Cardiac fibroblast (primary cell): Measurements from ENCODE around the gene ELL.

Experiments used
- DNase-seq, 2 donors: peaks; one replicate each; pipeline versions ENCODE4 v3.0.0 to v3.0.0-alpha.2; 2010; ENCODE audit warnings: low read depth in 2 of 2
- H3K4me3 ChIP-seq, 2 donors: replicated peaks in 1 of 2; 1 replicate in 1 of 2; 2 replicates in 1 of 2; pipeline ENCODE4 v1.5.1; 2011; ENCODE audit warnings: low read depth in 2 of 2, low read length in 2 of 2, mild to moderate bottlenecking in 2 of 2, moderate library complexity in 1 of 2
- TF ChIP-seq, protein P1 (sequence below): IDR thresholded peaks from one replicate; pipeline ENCODE4 v1.5.1; 2011; ENCODE audit warnings: low read depth, mild to moderate bottlenecking, low read length, inconsistent platforms

ELL gene

DNA sequence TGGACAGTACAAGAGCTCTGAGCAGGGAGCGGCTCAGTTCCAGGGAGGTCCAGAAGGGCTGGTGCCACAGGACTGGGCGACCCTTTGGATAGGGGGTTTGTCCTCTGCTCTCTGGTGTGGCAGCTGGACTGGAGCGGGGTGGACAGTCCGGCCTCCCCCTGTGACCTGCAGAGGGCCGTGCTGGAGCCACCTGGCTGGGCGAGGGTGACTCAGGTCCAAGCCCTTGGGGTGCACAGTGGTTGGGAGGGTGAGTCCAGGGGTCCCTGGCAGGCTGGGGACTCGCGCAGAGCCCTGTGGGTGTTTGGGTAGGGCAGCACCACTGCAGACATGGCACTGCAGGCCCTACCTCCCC is 95.5 kb downstream of the ELL start:
- no peak for DNase-seq
- TF ChIP-seq, protein P1, sequence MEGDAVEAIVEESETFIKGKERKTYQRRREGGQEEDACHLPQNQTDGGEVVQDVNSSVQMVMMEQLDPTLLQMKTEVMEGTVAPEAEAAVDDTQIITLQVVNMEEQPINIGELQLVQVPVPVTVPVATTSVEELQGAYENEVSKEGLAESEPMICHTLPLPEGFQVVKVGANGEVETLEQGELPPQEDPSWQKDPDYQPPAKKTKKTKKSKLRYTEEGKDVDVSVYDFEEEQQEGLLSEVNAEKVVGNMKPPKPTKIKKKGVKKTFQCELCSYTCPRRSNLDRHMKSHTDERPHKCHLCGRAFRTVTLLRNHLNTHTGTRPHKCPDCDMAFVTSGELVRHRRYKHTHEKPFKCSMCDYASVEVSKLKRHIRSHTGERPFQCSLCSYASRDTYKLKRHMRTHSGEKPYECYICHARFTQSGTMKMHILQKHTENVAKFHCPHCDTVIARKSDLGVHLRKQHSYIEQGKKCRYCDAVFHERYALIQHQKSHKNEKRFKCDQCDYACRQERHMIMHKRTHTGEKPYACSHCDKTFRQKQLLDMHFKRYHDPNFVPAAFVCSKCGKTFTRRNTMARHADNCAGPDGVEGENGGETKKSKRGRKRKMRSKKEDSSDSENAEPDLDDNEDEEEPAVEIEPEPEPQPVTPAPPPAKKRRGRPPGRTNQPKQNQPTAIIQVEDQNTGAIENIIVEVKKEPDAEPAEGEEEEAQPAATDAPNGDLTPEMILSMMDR, result no peak
- no peak overlapping the region for H3K4me3 ChIP-seq

DNA sequence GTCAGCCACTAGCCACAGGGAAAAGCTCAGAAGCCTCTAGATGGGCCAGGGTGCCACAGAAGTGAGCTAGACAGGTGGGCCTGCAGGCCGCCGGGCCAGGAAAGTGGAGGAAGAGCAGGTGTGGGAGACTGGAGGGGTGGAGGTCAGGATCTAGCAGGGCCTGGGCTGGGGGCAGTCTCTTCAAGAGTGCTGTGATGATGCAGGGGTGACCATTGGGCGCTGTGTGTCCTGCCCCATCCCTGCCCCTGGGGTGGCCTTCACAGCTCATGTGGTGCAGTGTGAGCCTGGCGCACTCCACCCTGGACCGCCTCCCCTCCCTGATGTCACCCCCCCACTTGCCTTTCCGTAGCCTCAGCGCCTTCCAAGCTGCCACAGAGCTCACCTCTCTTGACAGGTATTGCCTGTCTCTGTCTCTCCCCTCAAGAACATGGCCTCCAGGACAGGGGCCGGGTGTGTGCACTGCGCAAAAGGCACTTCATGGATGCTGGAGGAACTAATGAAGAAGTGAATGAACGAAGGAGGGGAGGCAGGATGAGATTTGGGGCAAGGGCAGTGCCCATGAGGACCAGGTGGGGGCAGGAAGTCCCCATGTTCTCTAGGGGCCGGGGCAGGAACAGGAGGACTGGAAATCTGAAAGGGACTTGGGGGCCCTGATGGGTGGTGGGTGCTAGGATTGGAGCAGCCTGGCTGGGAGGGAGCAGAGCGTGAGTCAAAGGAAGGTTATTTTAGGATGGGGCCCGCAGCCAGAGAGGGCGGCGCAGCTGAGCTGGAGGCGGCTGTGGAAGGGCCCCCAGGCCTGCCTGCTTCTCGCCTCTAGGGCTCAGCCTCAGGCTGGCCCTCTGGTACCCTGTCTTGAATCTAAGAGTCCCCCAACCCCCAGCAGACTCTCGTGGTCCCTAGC is 96.1 kb downstream of the ELL start:
- no peak overlapping the region for H3K4me3 ChIP-seq
- TF ChIP-seq, protein P1, result peak; percentile 29
- DNase-seq, result peak; percentile 74

DNA sequence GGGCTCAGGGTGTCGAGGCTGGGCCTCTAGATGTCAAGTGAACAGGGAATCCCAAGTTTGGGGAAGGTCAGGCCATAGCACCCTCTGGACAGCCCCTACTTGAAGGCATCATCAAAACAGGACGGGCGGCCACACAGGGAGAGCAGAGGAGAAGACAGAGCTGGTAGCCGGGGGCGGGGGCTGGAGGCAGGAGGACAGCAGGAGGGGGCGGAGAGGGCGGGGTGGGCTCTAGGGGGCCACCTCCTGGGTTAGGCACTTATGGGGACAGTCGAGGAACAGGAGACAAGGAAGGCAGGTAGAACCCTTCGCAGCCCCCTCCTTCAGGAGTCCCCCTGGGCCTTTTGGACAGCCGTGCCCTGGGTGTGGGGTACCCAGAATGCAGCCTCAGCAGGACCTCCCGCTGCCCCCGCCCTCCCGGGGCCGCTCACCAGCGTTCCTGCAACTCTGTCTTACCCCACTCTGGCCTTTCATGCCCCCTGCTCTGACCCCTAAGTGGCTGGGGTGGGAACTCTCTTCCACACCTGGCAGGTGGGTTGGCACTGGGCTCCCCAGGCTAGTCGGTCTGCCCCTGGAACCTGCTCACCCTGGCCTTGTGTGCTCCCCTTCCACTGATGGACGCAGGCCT is 96.9 kb downstream of the ELL start:
- TF ChIP-seq, protein P1, result no peak
- no peak for DNase-seq
- no peak overlapping the region for H3K4me3 ChIP-seq

DNA sequence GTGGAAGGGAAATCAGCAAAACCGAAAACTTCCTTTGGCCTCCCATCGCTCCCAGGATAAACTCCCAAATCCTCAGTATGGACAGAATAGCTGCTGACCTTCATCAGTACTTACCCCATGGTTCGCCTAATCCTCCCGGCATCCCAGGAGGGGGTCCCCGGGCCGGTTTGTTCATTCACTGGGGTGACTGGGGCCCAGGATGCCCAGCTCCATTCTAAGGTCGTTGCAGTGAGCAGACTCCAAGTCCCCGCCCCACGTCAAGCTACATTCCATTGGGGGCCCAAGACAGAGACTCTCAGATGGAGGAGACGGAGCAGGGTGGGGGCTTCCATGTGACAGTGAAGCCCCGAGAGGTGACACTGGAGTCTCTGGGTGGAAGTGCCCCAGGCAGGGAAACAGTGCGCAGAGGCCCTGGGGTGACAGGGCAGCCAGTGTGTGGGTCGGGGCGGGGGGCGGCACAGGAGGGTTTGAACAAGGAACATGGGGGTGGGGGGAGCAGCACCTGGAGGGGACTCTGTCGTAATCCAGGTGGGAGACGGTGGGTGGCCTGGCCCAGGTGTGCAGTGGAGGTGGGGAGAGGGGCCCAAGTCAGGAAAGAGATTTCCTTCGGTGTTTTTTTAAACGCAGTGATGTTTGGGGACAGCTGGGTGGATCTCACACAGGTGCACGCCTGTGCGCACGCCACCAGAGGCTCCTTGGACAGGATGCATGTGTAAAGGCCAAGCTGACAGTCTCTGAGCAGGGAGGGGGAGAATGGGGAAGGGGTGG is 97.6 kb downstream of the ELL start:
- TF ChIP-seq, protein P1, result no peak
- no peak overlapping the region for H3K4me3 ChIP-seq
- no peak for DNase-seq

DNA sequence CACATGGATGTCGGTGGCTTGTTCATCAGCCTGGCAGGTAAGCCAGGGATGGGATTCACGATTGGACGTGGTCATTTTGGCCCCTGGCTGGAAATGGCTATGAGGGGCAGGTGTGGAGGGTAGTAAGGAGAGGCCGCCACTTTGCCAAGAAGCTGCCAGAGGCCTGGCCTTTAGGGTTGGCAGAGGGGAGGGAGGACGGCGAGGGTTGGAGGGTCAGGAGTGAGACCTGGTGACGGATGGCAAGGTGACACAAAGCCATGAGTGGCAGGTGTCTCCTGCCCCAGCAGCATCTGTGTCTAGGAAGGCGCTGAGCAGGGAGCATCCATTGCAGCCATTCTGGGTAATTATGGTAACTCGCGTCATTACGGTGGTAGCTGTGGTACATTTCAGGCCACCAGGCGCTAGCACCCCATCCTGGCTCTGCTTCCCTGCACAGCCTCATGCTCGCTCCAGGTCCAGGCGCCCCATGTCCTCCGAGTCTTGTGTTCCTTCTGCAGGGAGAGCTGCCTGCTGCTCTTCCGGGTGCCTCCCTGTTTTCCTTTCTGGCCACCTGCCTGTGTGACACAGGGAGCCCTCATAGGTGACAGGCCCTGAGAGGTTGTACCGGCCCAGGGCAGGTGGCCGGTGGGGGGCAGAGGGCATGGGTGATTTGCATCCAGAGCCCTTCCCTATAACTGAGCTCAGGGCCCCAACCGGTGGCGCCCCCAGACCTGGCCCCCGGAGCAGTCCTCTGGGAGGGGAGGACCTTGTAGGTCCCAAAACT is 98.4 kb downstream of the ELL start:
- TF ChIP-seq, protein P1, result no peak
- no peak overlapping the region for H3K4me3 ChIP-seq
- DNase-seq, result no peak

DNA sequence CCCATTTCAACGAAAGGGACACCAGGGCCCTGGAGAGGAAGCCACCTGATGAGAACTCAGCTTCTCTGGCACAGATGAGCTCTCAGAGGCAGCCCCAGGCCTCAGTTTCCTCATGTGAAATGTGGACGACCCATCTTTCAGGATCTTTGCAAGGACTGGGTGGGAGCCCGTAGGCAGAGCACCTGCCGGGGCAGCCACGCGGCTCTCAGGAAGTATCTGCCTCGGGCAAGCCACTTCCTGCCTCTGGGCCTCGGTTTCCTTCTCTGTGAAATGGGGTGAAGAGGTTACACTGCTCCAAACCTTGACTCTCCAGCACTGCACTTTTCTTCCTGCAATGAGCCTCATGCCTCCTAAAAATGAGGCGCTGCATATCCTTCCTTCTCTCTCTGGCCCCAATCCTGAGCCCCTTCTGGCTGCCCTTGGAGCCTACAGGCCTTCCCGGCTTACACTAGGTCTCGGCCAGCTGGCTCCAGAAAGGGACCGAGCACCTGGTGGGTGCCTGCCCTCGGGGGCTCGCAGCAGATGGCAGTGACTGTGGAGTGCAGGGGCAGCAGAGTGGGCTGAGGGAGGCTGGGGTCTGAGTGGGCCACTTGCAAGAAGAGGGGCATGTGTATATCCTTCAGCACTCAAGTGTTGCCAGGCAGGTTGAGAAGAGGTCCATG is 99.2 kb downstream of the ELL start:
- no peak overlapping the region for H3K4me3 ChIP-seq
- no peak for DNase-seq
- TF ChIP-seq, protein P1, result no peak
